B cell (primary cell): ENCODE measurements around the gene RBM44. TPM values are rescaled to one million over a fixed set of nuclear protein-coding genes. Genes with fewer than 3 reads are reported as not detected.

Experiments used
- ATAC-seq: fragments of 200-7000 bp; cut with Tn5 transposase; one replicate; pipeline ENCODE4 v1.10.0; 2021; ENCODE audit warnings: low read depth, mild to moderate bottlenecking, moderate number of reproducible peaks, moderate library complexity
- CTCF ChIA-PET: fragments of 350-600 bp; sonication (Branson Sonifier 250); formaldehyde crosslinking; loops from one replicate; lab custom pipeline; 2021; ENCODE audit warnings: antibody characterized with exemption, inconsistent platforms; lab: Charles Lee
- POLR2A ChIA-PET: fragments of 350-600 bp; sonication (Branson Sonifier 250); formaldehyde crosslinking; loops from one replicate; lab custom pipeline; 2021; ENCODE audit warnings: antibody characterized with exemption; lab: Charles Lee
- DNase-seq: peaks from one replicate; pipeline ENCODE4 v3.0.0; 2013
- H2AFZ ChIP-seq: 2 replicates; pipeline ENCODE4 v1.6.1; 2012; ENCODE audit warnings: mild to moderate bottlenecking, low read depth, low read length; ENCODE audit not compliant: insufficient read depth, poor library complexity, severe bottlenecking
- H3K27ac ChIP-seq, 2 donors: 1 replicate in 1 of 2; 2 replicates in 1 of 2; pipeline ENCODE4 v1.5.1; 2012 to 2013; ENCODE audit warnings: low read length in 2 of 2, mild to moderate bottlenecking in 2 of 2, moderate library complexity in 1 of 2
- H3K27me3 ChIP-seq, 4 experiments: fragments of 200-600 bp in 1 of 4; sonication (generic) in 1 of 4; replicated peaks in 1 of 4; 1 replicate in 2 of 4; 2 replicates in 2 of 4; pipeline versions ENCODE4 v1.6.1 to v1.7.0; 2013 to 2016; ENCODE audit warnings: low read length in 3 of 4, mild to moderate bottlenecking in 2 of 4, mixed read lengths in 1 of 4, moderate library complexity in 1 of 4; ENCODE audit not compliant: insufficient read depth in 4 of 4, control insufficient read depth in 3 of 4; ENCODE audit errors: control extremely low read depth in 1 of 4
- H3K36me3 ChIP-seq, 2 experiments: replicated peaks in 1 of 2; 1 replicate in 1 of 2; 2 replicates in 1 of 2; pipeline versions ENCODE4 v1.6.1 to v1.7.1; 2013; ENCODE audit warnings: low read length in 1 of 2; ENCODE audit not compliant: insufficient read depth in 2 of 2, control insufficient read depth in 1 of 2; ENCODE audit errors: control extremely low read depth in 1 of 2, extremely low read depth in 1 of 2
- H3K4me1 ChIP-seq, 2 donors: fragments of 200-600 bp in 1 of 2; sonication (generic) in 1 of 2; 1 replicate in 1 of 2; 2 replicates in 1 of 2; pipeline versions ENCODE4 v1.5.1 to v1.6.1; 2013 to 2017; ENCODE audit warnings: low read length in 2 of 2; ENCODE audit not compliant: control insufficient read depth in 2 of 2, insufficient read depth in 2 of 2
- H3K4me2 ChIP-seq: replicated peaks from 2 replicates; pipeline ENCODE3; 2012; ENCODE audit warnings: mild to moderate bottlenecking, low read depth, low read length; ENCODE audit not compliant: poor library complexity, severe bottlenecking
- H3K4me3 ChIP-seq, 5 experiments: fragments of 200-600 bp in 1 of 5; sonication (generic) in 1 of 5; 1 replicate in 3 of 5; 2 replicates in 2 of 5; pipeline versions ENCODE4 v1.5.1 to v1.7.0; 2011 to 2016; ENCODE audit warnings: low read length in 4 of 5, mild to moderate bottlenecking in 4 of 5, low read depth in 2 of 5, control low read depth in 1 of 5, moderate library complexity in 1 of 5; ENCODE audit not compliant: insufficient read depth in 1 of 5; ENCODE audit errors: control extremely low read depth in 1 of 5, extremely low read depth in 1 of 5
- H3K79me2 ChIP-seq: fragments of 200-600 bp; sonication (generic); one replicate; pipeline ENCODE4 v1.6.0; 2016; ENCODE audit warnings: low read length; ENCODE audit not compliant: control insufficient read depth, insufficient read depth
- H3K9ac ChIP-seq: fragments of 200-600 bp; sonication (generic); 2 replicates; pipeline ENCODE4 v1.6.1; 2017; ENCODE audit warnings: mild to moderate bottlenecking, low read length, moderate library complexity
- H3K9me3 ChIP-seq, 3 donors: one replicate each; pipeline versions ENCODE4 v1.6.1 to v1.7.1; 2013; ENCODE audit warnings: low read length in 2 of 3; ENCODE audit not compliant: control insufficient read depth in 2 of 3, insufficient read depth in 1 of 3; ENCODE audit errors: control extremely low read depth in 1 of 3
- H4K20me1 ChIP-seq: 2 replicates; pipeline ENCODE4 v1.6.0; 2012; ENCODE audit warnings: mild to moderate bottlenecking, low read length; ENCODE audit not compliant: insufficient read depth, control insufficient read depth, poor library complexity, severe bottlenecking
- H3K27ac Mint-ChIP-seq: one replicate; pipeline ENCODE4 v1.8.0; 2021; ENCODE audit warnings: mixed read lengths
- H3K27me3 Mint-ChIP-seq: one replicate; pipeline ENCODE4 v1.8.0; 2021; ENCODE audit warnings: mixed read lengths
- H3K4me1 Mint-ChIP-seq: one replicate; pipeline ENCODE4 v1.8.0; 2021; ENCODE audit warnings: mixed read lengths
- H3K4me3 Mint-ChIP-seq: one replicate; pipeline ENCODE4 v1.8.0; 2021; ENCODE audit warnings: mixed read lengths
- H3K9me3 Mint-ChIP-seq: one replicate; pipeline ENCODE4 v1.8.0; 2022; ENCODE audit warnings: mixed read lengths; ENCODE audit not compliant: insufficient read depth
- EZH2 ChIP-seq: IDR thresholded peaks from 2 replicates; pipeline ENCODE4 v1.6.1; 2012; ENCODE audit warnings: borderline replicate concordance, low read depth, mild to moderate bottlenecking, moderate library complexity, low read length; ENCODE audit not compliant: insufficient read depth, poor library complexity, severe bottlenecking
- WGBS: methylation state at CpG from one replicate; pipeline ENCODE4 v1.1.5; 2013; ENCODE audit warnings: missing lambda C conversion rate; ENCODE audit not compliant: insufficient coverage; 5-methylcytosine and 5-hydroxymethylcytosine counted together
- intact Hi-C: fragments of 100-400 bp; cut with micrococcal nuclease; formaldehyde crosslinking; loops from one replicate; pipeline ENCODE4 v1.10.0; 2022
- polyA plus RNA-seq: library from polyadenylated mRNA; depleted of rRNA; stranded (reverse); fragments of >200 nt; gene quantifications from 2 replicates; pipeline ENCODE4 v1.2.3, GENCODE V29; 2012
- total RNA-seq, 2 donors: library from RNA; stranded (reverse); fragments of 120-200 nt in 1 of 2; gene quantifications; 1 replicate in 1 of 2; 2 replicates in 1 of 2; pipeline versions ENCODE4 v1.2.3 to v1.2.4, GENCODE V29; 2013 to 2022
- TF ChIP-seq, protein P1 (sequence below): fragments of 200-600 bp; IDR thresholded peaks from one replicate; pipeline ENCODE4 v1.8.0; 2022; ENCODE audit warnings: antibody characterized with exemption, mild to moderate bottlenecking

RBM44 gene
- total and polyA plus RNA-seq, 2 donors (not counting 1 experiment from before 2014, with no cell fraction given): 0.39 to 1.3 TPM

DNA sequence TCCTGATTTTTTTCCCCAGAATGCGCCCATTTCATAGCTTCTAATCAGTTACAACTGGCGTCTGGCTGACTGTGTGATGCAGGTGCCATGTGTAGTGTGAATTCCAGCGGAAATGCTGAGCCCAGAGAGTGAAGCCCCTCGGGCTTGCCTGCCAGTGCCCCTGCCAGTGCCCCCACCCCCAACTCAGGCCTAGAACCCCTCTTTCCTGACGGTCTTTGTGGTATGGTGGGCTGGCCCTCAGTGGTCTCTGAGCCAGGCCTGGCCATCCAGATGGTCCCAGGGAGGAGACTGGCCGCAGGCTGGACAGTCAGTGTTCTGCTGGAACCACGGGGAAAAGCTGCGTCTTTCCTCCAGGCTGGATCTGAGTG, 63.9 kb downstream of the RBM44 start:
- H3K9me3 Mint-ChIP-seq: no peaks in the 10 kb centered on the region
- intact Hi-C loops: no loop called here
- Histone ChIP-seq H3K27me3 (peaks cover 0 to 36% (median 12%) of the 10 kb centered on the region in 4 experiments), H3K4me3 (no peak overlapping the region), H2AFZ (no peak overlapping the region), H3K9me3 (no peaks in the 10 kb centered on the region), H3K4me2 (no peak overlapping the region), H3K79me2 (no peaks in the 10 kb centered on the region), H3K36me3 (no peaks in the 10 kb centered on the region), H3K4me1 (no peaks in the 10 kb centered on the region), H3K9ac (no peak overlapping the region), H4K20me1 (no peaks in the 10 kb centered on the region), H3K27ac (no peak overlapping the region)
- no peak for ATAC-seq
- TF ChIP-seq, protein P1, sequence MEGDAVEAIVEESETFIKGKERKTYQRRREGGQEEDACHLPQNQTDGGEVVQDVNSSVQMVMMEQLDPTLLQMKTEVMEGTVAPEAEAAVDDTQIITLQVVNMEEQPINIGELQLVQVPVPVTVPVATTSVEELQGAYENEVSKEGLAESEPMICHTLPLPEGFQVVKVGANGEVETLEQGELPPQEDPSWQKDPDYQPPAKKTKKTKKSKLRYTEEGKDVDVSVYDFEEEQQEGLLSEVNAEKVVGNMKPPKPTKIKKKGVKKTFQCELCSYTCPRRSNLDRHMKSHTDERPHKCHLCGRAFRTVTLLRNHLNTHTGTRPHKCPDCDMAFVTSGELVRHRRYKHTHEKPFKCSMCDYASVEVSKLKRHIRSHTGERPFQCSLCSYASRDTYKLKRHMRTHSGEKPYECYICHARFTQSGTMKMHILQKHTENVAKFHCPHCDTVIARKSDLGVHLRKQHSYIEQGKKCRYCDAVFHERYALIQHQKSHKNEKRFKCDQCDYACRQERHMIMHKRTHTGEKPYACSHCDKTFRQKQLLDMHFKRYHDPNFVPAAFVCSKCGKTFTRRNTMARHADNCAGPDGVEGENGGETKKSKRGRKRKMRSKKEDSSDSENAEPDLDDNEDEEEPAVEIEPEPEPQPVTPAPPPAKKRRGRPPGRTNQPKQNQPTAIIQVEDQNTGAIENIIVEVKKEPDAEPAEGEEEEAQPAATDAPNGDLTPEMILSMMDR: no peak
- no peak for TF ChIP-seq EZH2
- no peak for DNase-seq
- ChIA-PET CTCF (interaction anchor here (0.7 to 1.6 kb wide), 2 partner anchors 61 to 401 kb away, joined by 3 to 5 read pairs; no protein-coding TSS in a partner anchor), POLR2A (no interaction called here)
- no peak overlapping the region for H3K27ac Mint-ChIP-seq
- peaks cover 17% of the 10 kb centered on the region for H3K4me1 Mint-ChIP-seq
- H3K27me3 Mint-ChIP-seq: peaks cover 51% of the 10 kb centered on the region
- 82% methylated on average over 4 of the region's 8 CpGs for WGBS
- H3K4me3 Mint-ChIP-seq: no peak overlapping the region

- H3K27ac ChIP-seq: no peak overlapping the region
- H3K27me3 ChIP-seq: peaks cover 0 to 32% (median 9%) of the 10 kb centered on the region in 4 experiments
- POLR2A ChIA-PET: no interaction called here
- ATAC-seq (no peak), DNase-seq (no peak)
- no peak overlapping the region for H3K9ac ChIP-seq
- Mint-ChIP-seq H3K4me1 (peaks cover 17% of the 10 kb centered on the region), H3K4me3 (no peak overlapping the region), H3K9me3 (no peaks in the 10 kb centered on the region), H3K27me3 (peaks cover 47% of the 10 kb centered on the region), H3K27ac (no peak overlapping the region)
- H3K4me3 ChIP-seq: no peak overlapping the region
- no peaks in the 10 kb centered on the region for H4K20me1 ChIP-seq
- TF ChIP-seq EZH2: no peak
- TF ChIP-seq, protein P1: no peak
- H3K4me2 ChIP-seq: no peak overlapping the region
- H3K79me2 ChIP-seq: no peaks in the 10 kb centered on the region
- intact Hi-C loops: no loop called here
- WGBS: 86% methylated on average over 4 of the region's 4 CpGs
- H3K36me3 ChIP-seq: no peaks in the 10 kb centered on the region
- CTCF ChIA-PET: no interaction called here
- H3K9me3 ChIP-seq: no peaks in the 10 kb centered on the region
- H2AFZ ChIP-seq: no peak overlapping the region
- no peaks in the 10 kb centered on the region for H3K4me1 ChIP-seq
These were observed 64.5 kb downstream of the RBM44 start for GRCh38 chr2:237863102-237863511.
